GM12878 (cell line): ENCODE measurements around the gene HCK. TPM values are rescaled to one million over a fixed set of nuclear protein-coding genes. Genes with fewer than 3 reads are reported as not detected.

Experiments used
- ATAC-seq: fragments of 200-7000 bp; cut with Tn5 transposase; 3 replicates; pipeline ENCODE4 v1.9.1; 2020; ENCODE audit warnings: mild to moderate bottlenecking, moderate library complexity
- BruUV-seq: library from RNA; stranded (reverse); fragments of 400-500 nt; replicated peaks from 2 replicates; lab custom pipeline; 2021; lab: Mats Ljungman, UMichigan
- CTCF ChIA-PET: fragments of 300-600 bp; sonication (Branson Sonifier 250); formaldehyde crosslinking; extraction: SDS; loops from one replicate; lab custom pipeline; 2021; ENCODE audit warnings: inconsistent platforms; lab: Yijun Ruan, JAX
- POLR2A ChIA-PET: fragments of 350-600 bp; formaldehyde crosslinking; extraction: SDS; loops from one replicate; lab custom pipeline; 2021; ENCODE audit warnings: inconsistent platforms; lab: Charles Lee
- RAD21 ChIA-PET: fragments of 300-600 bp; sonication (Branson Sonifier 250); formaldehyde crosslinking; loops from one replicate; lab custom pipeline; 2023; ENCODE audit warnings: antibody characterized with exemption; ENCODE audit not compliant: unreplicated experiment; lab: Charles Lee
- SMC1A ChIA-PET: fragments of 300-600 bp; sonication (Branson Sonifier 250); formaldehyde crosslinking; loops from one replicate; lab custom pipeline; 2023; ENCODE audit not compliant: unreplicated experiment, uncharacterized antibody; lab: Charles Lee
- DNase-seq: peaks from one replicate; pipeline ENCODE4 v3.0.0-alpha.2; 2011; ENCODE audit warnings: low read depth, low spot score
- FAIRE-seq: peaks from 3 replicates; lab custom pipeline; 2011; peaks lifted over from hg19 to GRCh38; lab: Jason Lieb, UNC
- H2AFZ ChIP-seq: 2 replicates; pipeline ENCODE4 v1.6.0; 2011; ENCODE audit warnings: low read depth, low read length, control low read depth; ENCODE audit not compliant: control insufficient read depth
- H3K27ac ChIP-seq: 2 replicates; pipeline ENCODE4 v1.5.1; 2011; ENCODE audit warnings: control low read depth; ENCODE audit not compliant: control insufficient read depth, insufficient read depth
- H3K27me3 ChIP-seq, 2 experiments: replicated peaks in 1 of 2; 2 replicates each; pipeline versions ENCODE4 v1.6.0 to v1.6.1; 2011; ENCODE audit warnings: low read length in 1 of 2; ENCODE audit not compliant: control insufficient read depth in 2 of 2, insufficient read depth in 2 of 2
- H3K36me3 ChIP-seq, 2 experiments: 2 replicates each; pipeline ENCODE4 v1.5.1; 2011; ENCODE audit warnings: low read length in 1 of 2; ENCODE audit not compliant: control insufficient read depth in 2 of 2, insufficient read depth in 2 of 2
- H3K4me1 ChIP-seq: 2 replicates; pipeline ENCODE4 v1.6.1; 2011; ENCODE audit warnings: mild to moderate bottlenecking, low read length, moderate library complexity, mixed read lengths; ENCODE audit not compliant: control insufficient read depth, insufficient read depth
- H3K4me2 ChIP-seq: 2 replicates; pipeline ENCODE4 v1.6.0; 2011; ENCODE audit warnings: control low read depth; ENCODE audit not compliant: control insufficient read depth, insufficient read depth
- H3K4me3 ChIP-seq: fragments of 200-600 bp; sonication (generic); 2 replicates; pipeline ENCODE4 v1.5.1; 2016
- H3K79me2 ChIP-seq: 2 replicates; pipeline ENCODE4 v1.6.0; 2011; ENCODE audit warnings: low read length; ENCODE audit not compliant: control insufficient read depth, insufficient read depth
- H3K9ac ChIP-seq: 2 replicates; pipeline ENCODE4 v1.8.0; 2011; ENCODE audit warnings: low read length, control low read depth, mixed read lengths; ENCODE audit not compliant: control insufficient read depth, insufficient read depth
- H3K9me3 ChIP-seq: replicated peaks from 3 replicates; pipeline ENCODE4 v1.5.1; 2011; ENCODE audit warnings: mild to moderate bottlenecking, low read length; ENCODE audit not compliant: control insufficient read depth, insufficient read depth
- H4K20me1 ChIP-seq: 2 replicates; pipeline ENCODE4 v1.6.0; 2011; ENCODE audit not compliant: control insufficient read depth, insufficient read depth
- CUX1 ChIP-seq: IDR thresholded peaks from 2 replicates; pipeline ENCODE4 v1.6.1; 2012; ENCODE audit warnings: improper control_type of control experiment, low read depth, low read length; ENCODE audit not compliant: insufficient replicate concordance
- EZH2 ChIP-seq: IDR thresholded peaks from 2 replicates; pipeline ENCODE4 v1.6.1; 2012; ENCODE audit warnings: low read depth, mild to moderate bottlenecking, control low read depth, inconsistent platforms, low read length, borderline replicate concordance; ENCODE audit not compliant: control insufficient read depth
- HSF1 ChIP-seq: fragments of 150-350 bp; IDR thresholded peaks from 2 replicates; pipeline ENCODE4 v1.6.1; 2014; ENCODE audit warnings: mild to moderate bottlenecking, low read depth, low read length
- IKZF1 ChIP-seq: fragments of 450-650 bp; conservative IDR thresholded peaks from 2 replicates; pipeline ENCODE4 v1.6.1; 2017; ENCODE audit warnings: antibody characterized with exemption, mild to moderate bottlenecking
- JUNB ChIP-seq: IDR thresholded peaks from 2 replicates; pipeline ENCODE4 v1.6.1; 2016; ENCODE audit warnings: antibody characterized with exemption, mild to moderate bottlenecking
- MTA2 ChIP-seq: fragments of 450-650 bp; IDR thresholded peaks from 2 replicates; pipeline ENCODE4 v1.6.1; 2016; ENCODE audit warnings: low read depth, mild to moderate bottlenecking, moderate library complexity
- PBX3 ChIP-seq: IDR thresholded peaks from 2 replicates; pipeline ENCODE4 v1.6.1; 2011; ENCODE audit warnings: mild to moderate bottlenecking, low read depth, low read length, moderate library complexity; ENCODE audit not compliant: insufficient replicate concordance
- PKNOX1 ChIP-seq: fragments of 450-650 bp; IDR thresholded peaks from 2 replicates; pipeline ENCODE4 v1.6.1; 2016; ENCODE audit warnings: mild to moderate bottlenecking
- RAD51 ChIP-seq: fragments of 450-650 bp; IDR thresholded peaks from 2 replicates; pipeline ENCODE4 v1.6.1; 2016; ENCODE audit warnings: moderate library complexity, mild to moderate bottlenecking, inconsistent platforms
- USF2 ChIP-seq: IDR thresholded peaks from 2 replicates; pipeline ENCODE4 v1.6.1; 2011; ENCODE audit warnings: low read depth, low read length, improper control_type of control experiment, borderline replicate concordance
- ZSCAN29 ChIP-seq: fragments of 450-650 bp; IDR thresholded peaks from 2 replicates; pipeline ENCODE4 v1.6.1; 2017; ENCODE audit warnings: mild to moderate bottlenecking, moderate library complexity
- WGBS: methylation state at CpG from one replicate; pipeline ENCODE4 v1.1.6; 2016; ENCODE audit warnings: low lambda C conversion rate; ENCODE audit not compliant: insufficient replicate concordance, insufficient coverage; ENCODE audit errors: missing lambda C conversion rate; 5-methylcytosine and 5-hydroxymethylcytosine counted together
- in situ Hi-C: fragments of 300-500 bp; cut with MboI; formaldehyde crosslinking; loops from 9 replicates; pipeline ENCODE4 v1.14.3; 2018; ENCODE audit warnings: mixed read lengths
- intact Hi-C: fragments of 100-400 bp; cut with micrococcal nuclease; formaldehyde crosslinking; loops from one replicate; pipeline ENCODE4 v1.14.2; 2022; ENCODE audit not compliant: unreplicated experiment
- polyA plus RNA-seq, 11 experiments: library from polyadenylated mRNA; depleted of rRNA in 4 of 11; unstranded in 6 of 11; stranded (reverse) in 5 of 11; fragments of >200 nt; fragmentation: Nextera tagmentation in 4 of 11; fragmentation: Illumina TruSeq in 1 of 11; extraction: Ambion mirVana in 4 of 11; extraction: Trizol in 1 of 11; gene quantifications; 1 replicate in 1 of 11; 2 replicates in 10 of 11; pipeline versions ENCODE4 v1.2.1 to v1.2.3, GENCODE V29; 2011 to 2016; ENCODE audit warnings: inconsistent platforms in 2 of 11, missing spikeins in 2 of 11, low read depth in 1 of 11
- total RNA-seq, 4 experiments: library from RNA; depleted of rRNA in 3 of 4; stranded (reverse); fragments of >200 nt in 3 of 4; fragmentation: Illumina TruSeq in 1 of 4; extraction: Trizol in 1 of 4; gene quantifications; 2 replicates each; pipeline versions ENCODE4 v1.2.1 to v1.2.3, GENCODE V29; 2013 to 2021

Gene HCK
- total and polyA plus RNA-seq, 10 of the 15 experiments (the other 5 are each of a cell fraction or from before 2014, with no cell fraction given), result 1.3 to 30.3 (median 18.5) TPM

GRCh38 chr20:32078322-32078721 is 26.3 kb downstream of the HCK start:
- no peak overlapping the region for H3K4me2 ChIP-seq
- H3K36me3 ChIP-seq, result no peaks in the 10 kb centered on the region
- intact Hi-C loops (no loop called here), in situ Hi-C loops (no loop called here)
- H3K9ac ChIP-seq, result no peak overlapping the region
- no peak overlapping the region for H3K4me3 ChIP-seq
- no peak overlapping the region for H2AFZ ChIP-seq
- FAIRE-seq, result no peak
- H3K79me2 ChIP-seq, result no peaks in the 10 kb centered on the region
- no peaks in the 10 kb centered on the region for H4K20me1 ChIP-seq
- ChIA-PET RAD21 (interaction anchor here (1.0 to 5.3 kb wide), 3 partner anchors 11 to 43 kb away, joined by 4 to 19 read pairs (median 8); no protein-coding TSS in a partner anchor), SMC1A (interaction anchor here (1.0 to 4.5 kb wide), 7 partner anchors 10 to 44 kb away, joined by 3 to 21 read pairs (median 3); no protein-coding TSS in a partner anchor), POLR2A (no interaction called here), CTCF (interaction anchor here (0.7 to 5.6 kb wide), 5 partner anchors 9 to 47 kb away, joined by 3 to 36 read pairs (median 10); no protein-coding TSS in a partner anchor)
- no peak for ATAC-seq
- no peaks in the 10 kb centered on the region for H3K27me3 ChIP-seq
- DNase-seq, result no peak
- no peak overlapping the region for H3K27ac ChIP-seq
- no TSS peak for BruUV-seq
- no peaks in the 10 kb centered on the region for H3K9me3 ChIP-seq
- WGBS, result 78% methylated on average over 5 of the region's 5 CpGs
- no peaks in the 10 kb centered on the region for H3K4me1 ChIP-seq
- TF ChIP-seq HSF1 (no peak), EZH2 (no peak), MTA2 (no peak), JUNB (no peak), ZSCAN29 (no peak), RAD51 (no peak), PBX3 (no peak), CUX1 (no peak), PKNOX1 (no peak), USF2 (no peak), IKZF1 (no peak)
